SJCRH30 (cell line): ENCODE results near the gene KDM1A. TPM values are rescaled to one million over a fixed set of nuclear protein-coding genes. Genes with fewer than 3 reads are reported as not detected.

Experiments
- DNase-seq, 2 experiments: peaks; one replicate each; pipeline ENCODE4 v3.0.0-alpha.2; 2015 to 2020
- H3K27ac ChIP-seq: fragments of 250-450 bp; sonication (Bioruptor Pico); 2 replicates; pipeline ENCODE4 v1.5.1; 2020; ENCODE audit warnings: mild to moderate bottlenecking, moderate library complexity
- H3K27me3 ChIP-seq: fragments of 250-450 bp; sonication (Bioruptor Pico); 2 replicates; pipeline ENCODE4 v1.5.1; 2020; ENCODE audit warnings: mild to moderate bottlenecking, moderate library complexity
- H3K36me3 ChIP-seq: fragments of 250-450 bp; sonication (Bioruptor Pico); 2 replicates; pipeline ENCODE4 v1.5.1; 2020; ENCODE audit warnings: mild to moderate bottlenecking, moderate library complexity
- H3K4me1 ChIP-seq: fragments of 250-450 bp; sonication (Bioruptor Pico); 2 replicates; pipeline ENCODE4 v1.5.1; 2020; ENCODE audit warnings: mild to moderate bottlenecking, moderate library complexity
- H3K4me3 ChIP-seq: fragments of 250-450 bp; sonication (Bioruptor Pico); 2 replicates; pipeline ENCODE4 v1.5.1; 2020; ENCODE audit warnings: mild to moderate bottlenecking, moderate library complexity
- H3K9me3 ChIP-seq: fragments of 250-450 bp; sonication (Bioruptor Pico); replicated peaks from 2 replicates; pipeline ENCODE4 v1.5.1; 2020; ENCODE audit warnings: mild to moderate bottlenecking, moderate library complexity
- total RNA-seq: library from RNA; depleted of rRNA; stranded (reverse); fragments of >200 nt; shearing (Covaris generic); gene quantifications from 2 replicates; pipeline ENCODE4 v1.2.3, GENCODE V29; 2014

The KDM1A gene
- total RNA-seq, 1 experiment from 2014 or later: 243 TPM

DNA sequence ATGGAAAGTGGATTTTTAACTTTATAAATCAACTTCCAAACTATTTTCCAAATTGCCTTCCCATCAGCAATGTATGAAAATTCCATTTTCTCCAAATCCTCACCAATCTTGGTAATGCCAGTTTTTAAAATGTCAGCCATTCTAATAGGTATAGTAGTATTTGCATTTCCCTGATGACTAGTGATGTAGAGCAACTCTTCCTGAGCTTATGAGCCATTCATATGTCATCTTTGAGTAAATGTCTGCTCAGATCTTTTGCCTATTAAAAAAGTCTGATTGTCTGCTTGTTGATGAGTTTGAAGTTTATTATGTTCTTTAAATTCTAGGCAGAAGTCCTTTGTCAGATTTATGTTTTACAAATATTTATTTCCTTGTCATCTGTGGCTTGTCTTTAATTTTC, 54.7 kb downstream of the KDM1A start:
- Histone ChIP-seq H3K9me3 (no peaks in the 10 kb centered on the region), H3K4me1 (no peaks in the 10 kb centered on the region), H3K4me3 (no peak overlapping the region), H3K27ac (no peak overlapping the region), H3K27me3 (no peaks in the 10 kb centered on the region), H3K36me3 (peaks cover 74% of the 10 kb centered on the region)
- DNase-seq: no peak

DNA sequence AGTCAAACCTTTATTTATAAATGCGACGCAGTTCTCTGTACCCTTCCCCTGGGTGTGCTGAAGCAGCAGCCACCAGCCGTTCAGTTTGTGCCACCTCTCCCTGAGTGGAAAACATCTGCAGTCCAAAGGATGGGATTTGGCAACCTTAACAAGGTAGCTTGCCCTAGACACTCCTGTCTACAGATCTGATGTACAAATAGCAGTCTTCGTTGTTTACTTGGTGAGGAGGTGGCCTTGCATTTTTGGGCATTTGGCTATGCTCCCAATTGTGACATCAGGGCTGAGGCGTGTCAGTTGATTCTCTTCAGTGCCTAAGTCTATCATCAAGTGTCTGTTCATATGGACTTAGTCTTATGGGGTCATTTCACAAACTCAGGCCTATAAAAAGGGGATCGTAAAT, 59.8 kb downstream of the KDM1A start:
- Histone ChIP-seq H3K4me3 (no peak overlapping the region), H3K36me3 (peaks cover 83% of the 10 kb centered on the region), H3K27ac (no peak overlapping the region), H3K27me3 (no peaks in the 10 kb centered on the region), H3K9me3 (no peaks in the 10 kb centered on the region), H3K4me1 (no peaks in the 10 kb centered on the region)
- no peak for DNase-seq

DNA sequence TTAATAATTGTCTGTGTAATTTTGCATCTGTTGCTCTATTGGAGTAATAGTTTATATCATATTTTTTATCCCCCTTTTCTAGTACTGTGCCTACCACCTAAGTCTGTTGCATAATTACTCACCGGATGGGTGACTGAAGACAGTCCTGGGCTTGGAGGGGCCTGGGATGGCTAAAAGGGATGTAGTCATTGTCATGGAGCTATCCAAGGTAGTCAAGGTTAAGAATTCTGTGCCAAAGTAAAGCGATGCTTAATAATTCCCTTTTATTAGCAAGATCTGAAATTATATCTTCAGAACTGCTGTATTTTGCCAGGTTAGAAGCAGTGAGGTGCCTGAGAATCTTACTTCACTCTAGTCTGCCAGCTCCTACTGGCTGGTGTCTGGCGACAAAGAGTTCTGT, 61.6 kb downstream of the KDM1A start:
- H3K36me3 ChIP-seq: peaks cover 91% of the 10 kb centered on the region

DNA sequence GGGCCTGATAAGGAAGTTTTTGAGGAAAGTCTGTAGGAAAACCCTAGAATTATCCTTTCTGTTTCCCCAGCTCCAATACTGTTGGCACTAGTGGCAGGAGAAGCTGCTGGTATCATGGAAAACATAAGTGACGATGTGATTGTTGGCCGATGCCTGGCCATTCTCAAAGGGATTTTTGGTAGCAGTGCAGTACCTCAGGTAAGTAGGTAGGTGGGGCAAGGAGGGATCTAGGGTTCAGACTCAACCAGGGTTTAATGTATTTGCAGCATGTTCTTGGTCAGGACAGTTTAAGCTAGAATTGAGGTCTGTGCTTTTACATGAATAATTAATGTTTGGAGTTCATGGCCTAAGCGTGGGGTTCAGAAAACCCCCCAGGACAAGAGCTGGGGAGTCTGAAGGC, 62.1 kb downstream of the KDM1A start:
- Histone ChIP-seq H3K27ac (no peak overlapping the region), H3K27me3 (no peaks in the 10 kb centered on the region), H3K4me1 (no peaks in the 10 kb centered on the region), H3K36me3 (peaks cover 91% of the 10 kb centered on the region), H3K4me3 (no peak overlapping the region), H3K9me3 (no peaks in the 10 kb centered on the region)
- DNase-seq: no peak

More for the DNA sequence above, 61.6 kb downstream of the KDM1A start:
- no peak for DNase-seq
- no peak overlapping the region for H3K27ac ChIP-seq
- H3K4me1 ChIP-seq: no peaks in the 10 kb centered on the region
- H3K27me3 ChIP-seq: no peaks in the 10 kb centered on the region
- no peak overlapping the region for H3K4me3 ChIP-seq
- no peaks in the 10 kb centered on the region for H3K9me3 ChIP-seq

DNA sequence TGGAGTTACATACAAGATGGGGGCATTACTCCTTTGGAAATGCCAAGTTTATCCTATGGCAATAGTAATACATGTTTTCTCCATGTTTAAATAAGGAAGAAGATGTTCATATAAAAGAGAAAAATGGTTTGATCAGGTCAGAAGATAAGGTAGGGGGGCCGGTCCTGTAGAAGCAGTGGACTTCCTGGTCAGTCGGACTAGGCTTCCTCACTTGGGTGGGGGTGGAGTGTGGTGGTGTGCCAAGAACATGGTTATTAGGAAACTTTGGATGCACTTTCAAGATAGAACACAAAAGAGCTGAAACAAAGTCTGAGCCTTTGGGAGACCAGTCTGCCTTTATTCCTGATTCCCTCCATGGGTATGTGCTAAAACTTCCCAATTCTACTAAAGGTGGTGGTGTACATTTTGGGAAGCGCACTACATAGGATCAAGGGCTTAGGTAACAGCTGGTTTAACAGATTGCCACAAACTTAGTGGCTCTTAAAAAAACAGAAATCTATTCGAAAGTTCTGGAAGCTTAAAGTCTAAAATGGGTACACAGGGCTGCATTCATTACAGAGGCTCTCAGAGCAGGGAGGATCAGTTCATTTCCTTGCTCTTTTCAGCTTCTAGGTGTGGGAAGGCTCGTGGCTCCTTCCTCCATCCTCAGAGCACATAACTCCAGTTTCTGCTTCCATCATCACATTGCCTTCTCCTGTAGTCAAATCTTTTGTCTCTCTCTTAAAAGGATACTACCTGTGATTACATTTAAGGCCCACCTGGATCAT, 64.6 kb downstream of the KDM1A start:
- no peaks in the 10 kb centered on the region for H3K4me1 ChIP-seq
- no peak for DNase-seq
- H3K27ac ChIP-seq: no peak overlapping the region
- no peaks in the 10 kb centered on the region for H3K9me3 ChIP-seq
- peaks cover 94% of the 10 kb centered on the region for H3K36me3 ChIP-seq
- H3K27me3 ChIP-seq: no peaks in the 10 kb centered on the region
- H3K4me3 ChIP-seq: no peak overlapping the region

DNA sequence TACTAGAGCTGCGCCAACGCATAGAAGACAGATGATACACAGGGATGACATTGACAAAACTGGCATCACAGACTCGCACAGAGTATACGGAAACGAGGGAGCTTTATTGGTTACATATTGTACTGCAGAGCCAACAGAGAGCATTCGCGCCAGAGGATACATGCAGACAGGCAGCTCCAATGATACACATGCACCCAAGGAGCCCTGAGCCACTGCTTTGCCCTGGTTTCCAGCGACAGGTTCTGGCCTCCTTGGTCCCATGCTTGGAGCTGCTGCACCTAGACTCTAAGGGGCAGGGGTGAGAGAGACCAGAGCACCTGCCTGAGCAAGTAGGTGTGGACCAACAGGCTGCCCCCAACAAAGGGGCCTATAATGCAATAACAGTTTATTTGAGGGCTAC, 65.6 kb downstream of the KDM1A start:
- H3K27ac ChIP-seq: no peak overlapping the region
- H3K4me1 ChIP-seq: no peaks in the 10 kb centered on the region
- DNase-seq: no peak
- peaks cover 92% of the 10 kb centered on the region for H3K36me3 ChIP-seq
- no peak overlapping the region for H3K4me3 ChIP-seq
- H3K9me3 ChIP-seq: no peaks in the 10 kb centered on the region
- H3K27me3 ChIP-seq: no peaks in the 10 kb centered on the region

DNA sequence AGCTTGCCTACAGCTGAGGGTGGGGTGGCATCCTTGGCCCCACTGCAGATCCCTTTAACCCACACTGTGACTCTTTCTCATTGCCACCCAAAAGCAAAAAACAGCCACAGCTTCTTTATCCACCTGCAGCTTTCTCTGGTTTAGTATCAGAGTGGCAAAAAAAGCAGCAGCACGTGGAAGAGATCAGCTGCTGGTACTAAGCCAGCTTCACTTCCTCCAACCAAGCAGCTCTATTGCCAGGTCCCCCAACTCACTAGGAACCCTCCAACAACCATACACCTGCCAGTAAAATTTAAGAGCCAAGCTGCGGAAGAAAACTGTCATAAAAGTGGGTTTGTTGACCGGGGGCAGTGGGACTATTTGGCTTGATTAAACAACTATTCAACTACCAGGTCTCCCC, 66.4 kb downstream of the KDM1A start:
- no peaks in the 10 kb centered on the region for H3K27me3 ChIP-seq
- H3K36me3 ChIP-seq: peaks cover 91% of the 10 kb centered on the region
- DNase-seq: no peak
- H3K4me3 ChIP-seq: no peak overlapping the region
- no peak overlapping the region for H3K27ac ChIP-seq
- no peaks in the 10 kb centered on the region for H3K4me1 ChIP-seq
- H3K9me3 ChIP-seq: no peaks in the 10 kb centered on the region

DNA sequence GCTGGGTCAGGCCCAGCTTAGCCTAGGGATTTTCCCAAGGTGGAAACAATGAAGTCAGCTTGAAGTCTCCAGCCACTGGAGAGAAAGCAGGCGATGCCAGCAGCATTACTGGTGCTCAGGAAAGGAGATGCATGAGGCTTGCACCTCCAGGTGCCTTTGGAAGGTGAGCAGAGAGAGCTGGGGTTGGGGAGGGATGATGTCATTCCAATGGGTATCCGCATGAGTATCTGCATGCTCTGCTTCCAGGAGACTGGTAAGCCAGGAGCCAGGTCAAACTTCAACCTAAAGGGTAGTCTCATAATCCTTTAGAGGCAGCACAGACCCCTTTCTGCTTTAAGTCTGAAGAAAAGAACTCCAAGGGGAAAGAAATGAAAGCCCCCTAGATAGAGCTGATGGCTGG, 68.8 kb downstream of the KDM1A start:
- Histone ChIP-seq H3K4me1 (no peaks in the 10 kb centered on the region), H3K36me3 (peaks cover 91% of the 10 kb centered on the region), H3K27ac (no peak overlapping the region), H3K4me3 (no peak overlapping the region), H3K27me3 (no peaks in the 10 kb centered on the region), H3K9me3 (no peaks in the 10 kb centered on the region)
- no peak for DNase-seq

DNA sequence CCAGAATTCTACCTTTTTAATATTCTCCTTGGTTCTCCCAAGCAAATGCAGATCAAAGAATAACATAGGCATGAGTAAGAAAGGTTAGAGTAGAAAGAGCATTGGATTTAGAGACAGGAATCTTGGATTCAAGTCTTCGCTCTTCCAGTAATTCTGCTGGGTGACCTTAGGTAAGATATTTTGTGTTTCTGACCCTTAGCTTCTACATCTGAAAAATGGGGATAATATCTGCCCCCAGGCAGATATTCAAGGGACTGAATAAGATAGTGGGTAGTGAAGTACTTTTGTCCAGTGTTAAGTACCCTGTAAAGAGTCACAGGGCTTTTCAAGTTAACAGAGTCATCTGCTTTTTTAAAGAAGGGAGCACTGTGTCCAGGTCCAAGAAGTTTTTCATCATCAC, 70.8 kb downstream of the KDM1A start:
- H3K4me1 ChIP-seq: no peaks in the 10 kb centered on the region

DNA sequence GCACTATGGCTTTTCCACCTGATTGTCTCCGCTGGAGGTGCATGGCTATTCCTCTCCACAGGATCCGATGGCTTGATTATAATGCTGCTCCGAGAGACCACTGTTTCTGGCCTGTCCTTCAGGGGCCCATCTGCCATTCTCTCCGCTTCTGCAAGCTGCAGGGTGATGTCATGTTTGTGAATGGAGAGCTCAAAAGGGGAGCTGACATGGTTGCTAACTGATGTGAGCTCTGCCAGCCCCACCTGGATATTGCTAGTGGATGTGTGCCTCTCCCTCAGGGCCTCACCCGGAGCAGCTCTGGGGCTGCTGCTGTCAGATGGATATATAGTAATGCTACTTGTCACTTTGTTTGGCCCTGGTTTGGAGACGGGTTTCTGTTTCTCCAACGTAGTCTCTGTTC, 72.3 kb downstream of the KDM1A start:
- Histone ChIP-seq H3K36me3 (peaks cover 78% of the 10 kb centered on the region), H3K9me3 (no peaks in the 10 kb centered on the region), H3K4me3 (no peak overlapping the region), H3K27me3 (no peaks in the 10 kb centered on the region), H3K4me1 (no peaks in the 10 kb centered on the region), H3K27ac (no peak overlapping the region)
- DNase-seq: no peak

More for the DNA sequence above, 70.8 kb downstream of the KDM1A start:
- Histone ChIP-seq H3K36me3 (peaks cover 91% of the 10 kb centered on the region), H3K27ac (no peak overlapping the region), H3K9me3 (no peaks in the 10 kb centered on the region), H3K27me3 (no peaks in the 10 kb centered on the region), H3K4me3 (no peak overlapping the region)
- DNase-seq: no peak

DNA sequence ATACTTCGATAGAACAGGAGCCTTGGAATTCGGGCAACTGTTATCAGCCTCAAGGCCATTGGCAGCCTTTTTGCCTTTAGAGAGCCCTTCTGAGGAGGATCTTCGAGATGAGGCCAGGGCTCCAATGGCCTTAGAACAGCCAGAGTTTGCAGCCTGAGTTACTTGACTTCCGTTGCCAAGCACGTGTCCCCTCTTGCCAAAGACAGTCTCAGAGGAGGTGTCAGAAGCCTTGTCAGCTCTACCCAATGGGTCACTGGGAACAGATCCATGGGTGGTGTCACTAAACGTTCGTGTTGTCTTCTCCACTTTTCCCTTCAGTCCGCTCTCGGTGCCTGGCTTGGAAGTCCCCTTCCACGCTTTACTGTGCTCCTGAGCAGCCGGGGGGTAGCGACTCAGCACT, 73.2 kb downstream of the KDM1A start:
- Histone ChIP-seq H3K4me3 (no peak overlapping the region), H3K9me3 (no peaks in the 10 kb centered on the region), H3K36me3 (peaks cover 69% of the 10 kb centered on the region), H3K27ac (no peak overlapping the region), H3K4me1 (no peaks in the 10 kb centered on the region), H3K27me3 (no peaks in the 10 kb centered on the region)
- DNase-seq: no peak

DNA sequence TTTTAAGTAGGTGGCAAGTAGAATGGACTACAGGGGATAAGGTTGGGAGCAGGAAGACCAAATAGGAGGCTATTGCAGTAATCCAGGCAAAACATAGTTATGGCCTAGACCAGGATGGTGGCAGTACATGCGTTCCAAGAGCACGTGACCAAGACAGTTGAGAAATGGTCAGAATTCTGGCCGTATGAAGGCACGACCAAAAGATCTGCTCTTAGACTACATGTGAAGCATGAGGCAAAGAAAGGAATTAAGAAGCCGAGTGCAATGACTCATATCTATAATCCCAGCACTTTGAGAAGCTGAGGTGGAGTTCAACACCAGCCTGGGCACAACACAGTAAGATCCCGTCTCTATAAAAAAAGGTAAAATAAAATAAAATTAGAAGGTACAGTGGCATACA, 78.0 kb downstream of the KDM1A start:
- H3K27ac ChIP-seq: no peak overlapping the region
- H3K9me3 ChIP-seq: no peaks in the 10 kb centered on the region
- no peak overlapping the region for H3K4me3 ChIP-seq
- H3K4me1 ChIP-seq: peaks cover 35% of the 10 kb centered on the region
- no peaks in the 10 kb centered on the region for H3K27me3 ChIP-seq
- peaks cover 25% of the 10 kb centered on the region for H3K36me3 ChIP-seq
- no peak for DNase-seq

DNA sequence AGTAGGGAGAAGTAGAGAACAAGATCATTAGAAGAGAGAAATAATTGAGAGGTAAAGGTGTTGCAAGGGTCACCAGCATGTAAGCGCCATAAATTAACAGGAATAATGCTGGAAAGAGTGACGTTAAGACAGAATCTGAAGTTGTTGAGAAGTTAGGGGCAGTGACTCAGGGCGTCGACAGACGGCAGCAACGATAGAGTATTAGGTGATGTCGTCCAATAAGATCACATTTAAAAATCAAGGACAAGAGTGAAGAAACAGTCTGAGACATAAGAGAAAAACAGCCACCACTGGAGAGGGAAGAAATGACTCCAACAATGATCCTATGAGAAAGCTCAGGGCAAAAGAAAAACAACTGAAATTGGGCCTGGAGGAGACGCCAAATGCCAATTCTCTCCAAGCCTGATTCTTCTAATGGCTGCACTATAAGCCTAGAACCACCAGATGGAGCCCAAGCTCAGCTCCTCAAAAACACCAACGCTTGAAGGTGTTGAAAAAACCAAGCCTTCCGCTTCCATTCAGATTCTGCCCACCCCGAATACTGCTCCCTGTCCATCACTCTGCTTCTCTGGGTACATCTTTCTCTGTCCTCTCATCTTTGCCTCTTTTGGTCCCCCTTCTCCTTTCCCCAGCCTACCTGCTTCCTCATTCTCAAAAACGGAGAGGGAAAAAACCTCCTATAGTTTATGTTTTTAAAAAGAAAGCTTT, 79.3 kb downstream of the KDM1A start:
- Histone ChIP-seq H3K4me3 (no peak overlapping the region), H3K36me3 (peaks cover 12% of the 10 kb centered on the region), H3K4me1 (peaks cover 47% of the 10 kb centered on the region), H3K9me3 (no peaks in the 10 kb centered on the region), H3K27me3 (no peaks in the 10 kb centered on the region), H3K27ac (no peak overlapping the region)
- peak; percentile 60 to 90 for DNase-seq

DNA sequence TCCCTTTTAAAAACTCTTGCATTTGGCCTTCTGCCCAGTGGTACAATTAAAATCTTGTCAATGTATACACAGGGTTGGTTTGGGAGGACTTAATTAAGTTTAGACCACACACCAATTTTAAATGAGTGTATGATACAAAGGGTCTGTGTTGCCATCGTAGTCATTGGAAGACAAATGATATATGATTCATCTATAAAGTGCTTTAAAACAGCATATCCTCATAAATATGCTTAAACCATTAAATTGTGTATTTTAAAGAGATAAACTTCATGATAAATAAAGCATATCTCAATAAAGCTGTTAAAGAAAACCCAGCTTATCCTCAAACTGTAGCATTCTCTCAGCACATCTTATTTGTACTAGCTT, 79.9 kb downstream of the KDM1A start:
- Histone ChIP-seq H3K27ac (no peak overlapping the region), H3K27me3 (no peaks in the 10 kb centered on the region), H3K9me3 (no peaks in the 10 kb centered on the region), H3K4me1 (peaks cover 47% of the 10 kb centered on the region), H3K4me3 (no peak overlapping the region), H3K36me3 (peaks cover 7% of the 10 kb centered on the region)
- no peak for DNase-seq

DNA sequence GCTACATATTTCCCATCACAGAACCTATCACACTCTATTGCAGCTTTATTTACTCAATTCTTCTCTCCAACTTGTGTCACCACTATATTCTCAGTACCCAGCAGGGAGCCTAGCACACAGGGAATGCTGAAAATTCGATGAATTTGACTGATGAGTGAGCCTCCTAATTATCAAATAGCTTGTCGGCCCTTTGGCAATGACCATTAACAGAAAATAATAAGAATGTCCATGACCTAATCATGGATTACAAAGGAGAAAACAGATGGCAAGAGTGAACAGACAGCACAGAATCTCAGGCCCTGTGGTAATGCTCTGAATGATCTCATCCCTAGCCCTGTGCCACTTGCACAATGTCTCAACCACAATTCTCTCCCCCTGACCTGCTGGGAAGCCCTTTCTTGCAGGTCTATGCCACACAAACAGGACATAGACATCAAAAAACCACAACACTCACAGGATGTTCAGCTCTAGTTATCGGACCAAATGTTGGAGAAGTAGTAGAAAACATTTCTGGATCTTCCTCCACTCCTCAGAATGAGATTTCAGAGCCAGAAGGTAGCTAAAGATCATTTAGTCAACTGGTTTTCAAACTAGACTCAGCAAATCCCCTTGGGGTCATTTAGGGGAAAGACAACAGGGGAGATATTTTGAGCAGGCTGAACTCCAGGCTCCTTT, 80.9 kb downstream of the KDM1A start:
- no peak overlapping the region for H3K4me3 ChIP-seq
- H3K27me3 ChIP-seq: no peaks in the 10 kb centered on the region
- peaks cover 47% of the 10 kb centered on the region for H3K4me1 ChIP-seq
- no peaks in the 10 kb centered on the region for H3K9me3 ChIP-seq
- peak overlapping the region; percentile 78 for H3K27ac ChIP-seq
- DNase-seq: peak; percentile 82 to 87
- H3K36me3 ChIP-seq: no peaks in the 10 kb centered on the region
